PC-9 (cell line): Measurements from ENCODE around the gene PNPO. TPM values are rescaled to one million over a fixed set of nuclear protein-coding genes. Genes with fewer than 3 reads are reported as not detected.

Experiments
- BruUV-seq: library from RNA; stranded (reverse); fragments of 400-500 nt; replicated peaks from 2 replicates; lab custom pipeline; 2021; lab: Mats Ljungman, UMichigan
- CTCF ChIA-PET: fragments of 300-600 bp; sonication (Branson Sonifier 250); formaldehyde crosslinking; loops from one replicate; lab custom pipeline; 2022; ENCODE audit warnings: antibody characterized with exemption; lab: Charles Lee
- POLR2A ChIA-PET: fragments of 300-600 bp; sonication (Branson Sonifier 250); formaldehyde crosslinking; loops from one replicate; lab custom pipeline; 2022; ENCODE audit warnings: antibody characterized with exemption; ENCODE audit not compliant: unreplicated experiment; lab: Charles Lee
- DNase-seq, 2 experiments: peaks; one replicate each; pipeline versions ENCODE4 v3.0.0 to v3.0.0-alpha.2; 2015 to 2022; ENCODE audit warnings: mixed read lengths in 1 of 2
- H2AFZ ChIP-seq: fragments of 200-600 bp; sonication (generic); 2 replicates; pipeline ENCODE4 v1.8.1; 2017; ENCODE audit warnings: antibody characterized with exemption
- H3F3A ChIP-seq: fragments of 200-600 bp; sonication (generic); 2 replicates; pipeline ENCODE4 v1.8.1; 2017; ENCODE audit warnings: antibody characterized with exemption, mild to moderate bottlenecking, low read depth; ENCODE audit not compliant: insufficient read depth
- H3K27ac ChIP-seq: fragments of 200-600 bp; sonication (generic); 2 replicates; pipeline ENCODE4 v1.6.1; 2016; ENCODE audit warnings: mixed run types
- H3K27me3 ChIP-seq: fragments of 200-600 bp; sonication (generic); 2 replicates; pipeline ENCODE4 v1.6.1; 2016; ENCODE audit warnings: low read depth, mixed run types; ENCODE audit not compliant: insufficient read depth
- H3K36me3 ChIP-seq: fragments of 200-600 bp; sonication (generic); 2 replicates; pipeline ENCODE4 v1.6.1; 2016; ENCODE audit warnings: low read depth, mixed run types
- H3K4me1 ChIP-seq: fragments of 200-600 bp; sonication (generic); replicated peaks from 2 replicates; pipeline ENCODE4 v1.6.1; 2016; ENCODE audit warnings: mixed run types; ENCODE audit not compliant: insufficient read depth
- H3K4me2 ChIP-seq: fragments of 200-600 bp; sonication (generic); 2 replicates; pipeline ENCODE4 v1.6.1; 2017; ENCODE audit warnings: mixed run types
- H3K4me3 ChIP-seq: fragments of 200-600 bp; sonication (generic); 2 replicates; pipeline ENCODE4 v1.6.1; 2016; ENCODE audit warnings: mixed run types
- H3K79me2 ChIP-seq: fragments of 200-600 bp; sonication (generic); 2 replicates; pipeline ENCODE4 v1.6.1; 2017; ENCODE audit warnings: low read depth, mixed run types
- H3K9me2 ChIP-seq: fragments of 200-600 bp; sonication (generic); 2 replicates; pipeline ENCODE4 v1.8.1; 2017; ENCODE audit warnings: mild to moderate bottlenecking; ENCODE audit not compliant: insufficient read depth
- H3K9me3 ChIP-seq: fragments of 200-600 bp; sonication (generic); 2 replicates; pipeline ENCODE4 v1.8.1; 2016; ENCODE audit warnings: low read depth; ENCODE audit not compliant: insufficient read depth
- H4K20me1 ChIP-seq: fragments of 200-600 bp; sonication (generic); 2 replicates; pipeline ENCODE4 v1.8.1; 2017; ENCODE audit not compliant: insufficient read depth
- EZH2 ChIP-seq: fragments of 200-600 bp; sonication (generic); IDR thresholded peaks from 2 replicates; pipeline ENCODE4 v1.8.0; 2017; ENCODE audit warnings: antibody characterized with exemption, low read depth
- intact Hi-C: fragments of 100-400 bp; cut with micrococcal nuclease; formaldehyde crosslinking; loops from one replicate; pipeline ENCODE4 v1.10.0; 2022; ENCODE audit not compliant: unreplicated experiment
- total RNA-seq: library from RNA; stranded (reverse); gene quantifications from 2 replicates; pipeline ENCODE4 v1.2.3, GENCODE V29; 2021
- TF ChIP-seq, protein P1 (sequence below): fragments of 200-600 bp; sonication (generic); conservative IDR thresholded peaks from 2 replicates; pipeline ENCODE4 v1.6.1; 2017; ENCODE audit warnings: mixed run types, antibody characterized with exemption, mild to moderate bottlenecking, moderate library complexity

The PNPO gene
- total RNA-seq, 1 experiment from 2014 or later, result 40.2 TPM

DNA sequence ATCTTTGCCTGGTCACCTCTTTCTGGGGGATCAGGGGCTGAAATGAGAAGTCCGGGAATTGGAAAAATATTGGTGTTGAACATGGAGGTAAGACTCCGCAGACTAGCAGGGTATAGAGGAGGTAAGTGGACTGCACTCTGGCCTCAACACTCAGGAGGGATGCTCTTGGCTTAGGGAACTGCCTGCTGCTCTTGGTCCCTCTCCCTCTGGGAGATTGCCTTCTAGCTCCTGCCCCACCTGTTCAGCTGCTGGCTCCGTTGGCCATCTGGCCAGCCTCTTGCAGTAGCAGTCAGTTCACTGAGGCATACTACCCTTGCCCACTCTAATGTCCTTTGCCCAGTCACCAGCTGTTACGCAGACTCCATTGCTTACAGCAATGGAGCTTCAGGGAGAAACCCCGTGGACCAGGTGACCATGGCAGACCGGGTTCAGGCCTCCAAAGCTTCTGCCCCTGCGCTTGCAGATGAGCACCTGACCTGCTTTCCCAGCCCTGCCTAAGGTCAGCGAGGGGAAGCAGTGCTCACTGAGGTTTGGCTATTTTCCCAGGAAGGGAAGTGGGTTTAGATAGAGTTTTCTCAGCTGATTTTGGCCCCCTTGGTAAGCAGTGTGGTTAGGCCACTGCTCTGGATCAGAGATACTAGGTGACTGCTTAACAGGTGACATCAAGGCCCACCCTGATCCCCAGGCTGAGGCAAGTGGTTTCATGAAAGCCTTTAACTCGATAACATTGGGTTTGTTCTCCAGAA is 41.4 kb downstream of the PNPO start:
- Histone ChIP-seq H3K79me2 (no peaks in the 10 kb centered on the region), H3K9me2 (no peaks in the 10 kb centered on the region), H3K4me1 (no peaks in the 10 kb centered on the region), H3F3A (peaks cover 3% of the 10 kb centered on the region; the same call in 1 of the 2 replicates), H3K4me2 (no peak overlapping the region), H3K9me3 (no peaks in the 10 kb centered on the region), H3K27ac (no peak overlapping the region), H4K20me1 (no peaks in the 10 kb centered on the region), H3K36me3 (peaks cover 27% of the 10 kb centered on the region), H2AFZ (no peak overlapping the region), H3K4me3 (no peak overlapping the region), H3K27me3 (no peaks in the 10 kb centered on the region)
- TF ChIP-seq EZH2, result no peak
- TF ChIP-seq, protein P1, sequence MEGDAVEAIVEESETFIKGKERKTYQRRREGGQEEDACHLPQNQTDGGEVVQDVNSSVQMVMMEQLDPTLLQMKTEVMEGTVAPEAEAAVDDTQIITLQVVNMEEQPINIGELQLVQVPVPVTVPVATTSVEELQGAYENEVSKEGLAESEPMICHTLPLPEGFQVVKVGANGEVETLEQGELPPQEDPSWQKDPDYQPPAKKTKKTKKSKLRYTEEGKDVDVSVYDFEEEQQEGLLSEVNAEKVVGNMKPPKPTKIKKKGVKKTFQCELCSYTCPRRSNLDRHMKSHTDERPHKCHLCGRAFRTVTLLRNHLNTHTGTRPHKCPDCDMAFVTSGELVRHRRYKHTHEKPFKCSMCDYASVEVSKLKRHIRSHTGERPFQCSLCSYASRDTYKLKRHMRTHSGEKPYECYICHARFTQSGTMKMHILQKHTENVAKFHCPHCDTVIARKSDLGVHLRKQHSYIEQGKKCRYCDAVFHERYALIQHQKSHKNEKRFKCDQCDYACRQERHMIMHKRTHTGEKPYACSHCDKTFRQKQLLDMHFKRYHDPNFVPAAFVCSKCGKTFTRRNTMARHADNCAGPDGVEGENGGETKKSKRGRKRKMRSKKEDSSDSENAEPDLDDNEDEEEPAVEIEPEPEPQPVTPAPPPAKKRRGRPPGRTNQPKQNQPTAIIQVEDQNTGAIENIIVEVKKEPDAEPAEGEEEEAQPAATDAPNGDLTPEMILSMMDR, result no peak
- DNase-seq, result no peak
- intact Hi-C loops, result no loop called here
- ChIA-PET POLR2A (interaction anchor here (0.5 kb wide), 1 partner anchor 14 kb away, joined by 4 read pairs; no protein-coding TSS in a partner anchor), CTCF (no interaction called here)
- no TSS peak for BruUV-seq

DNA sequence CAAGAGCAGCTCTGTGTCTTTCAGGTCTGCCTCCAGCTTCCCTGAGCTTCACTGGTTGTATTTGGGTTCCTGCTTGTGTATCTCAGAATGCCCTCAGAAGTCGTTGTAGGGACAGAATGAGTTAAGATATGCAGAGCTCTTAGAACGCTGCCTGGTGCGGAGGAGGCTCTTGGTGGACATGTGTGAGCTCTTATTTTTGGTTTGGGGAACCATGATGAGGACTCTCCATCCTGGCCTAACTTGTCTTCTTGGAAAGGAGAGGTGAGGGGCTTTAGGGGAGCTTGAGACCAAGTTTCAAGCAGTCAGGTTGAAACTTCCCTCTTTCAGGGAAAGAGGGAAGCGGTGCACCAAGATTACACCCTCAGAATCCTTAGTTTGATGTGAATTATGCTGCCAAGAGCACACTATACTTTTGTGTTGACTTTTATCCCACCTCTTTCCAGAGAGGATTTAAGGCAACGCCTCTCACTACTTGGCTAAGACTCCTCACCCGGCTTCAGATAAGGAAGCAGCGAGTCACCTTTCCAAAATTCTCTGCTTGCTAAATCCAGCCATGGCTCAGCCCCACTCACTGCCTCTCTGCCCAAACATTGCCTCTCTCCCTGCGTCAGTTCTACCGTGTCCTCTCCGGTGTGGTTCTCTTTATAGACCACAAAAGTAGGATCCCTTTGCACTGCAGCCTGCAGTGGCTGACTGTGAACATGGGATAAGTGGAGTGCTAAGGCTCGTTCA is 42.3 kb downstream of the PNPO start:
- H3K79me2 ChIP-seq, result no peaks in the 10 kb centered on the region
- H3K4me2 ChIP-seq, result no peak overlapping the region
- H4K20me1 ChIP-seq, result no peaks in the 10 kb centered on the region
- DNase-seq, result no peak
- H3F3A ChIP-seq, result peaks cover 3% of the 10 kb centered on the region; the same call in 1 of the 2 replicates
- H3K27ac ChIP-seq, result no peak overlapping the region
- ChIA-PET POLR2A (interaction anchor here (0.5 kb wide), 1 partner anchor 13 kb away, joined by 4 read pairs; no protein-coding TSS in a partner anchor), CTCF (no interaction called here)
- no peaks in the 10 kb centered on the region for H3K9me3 ChIP-seq
- H3K9me2 ChIP-seq, result no peaks in the 10 kb centered on the region
- peaks cover 22% of the 10 kb centered on the region for H3K36me3 ChIP-seq
- no peaks in the 10 kb centered on the region for H3K4me1 ChIP-seq
- H2AFZ ChIP-seq, result no peak overlapping the region
- TF ChIP-seq EZH2, result no peak
- TF ChIP-seq, protein P1, result no peak
- no TSS peak for BruUV-seq
- H3K27me3 ChIP-seq, result no peaks in the 10 kb centered on the region
- H3K4me3 ChIP-seq, result no peak overlapping the region
- intact Hi-C loops, result no loop called here

DNA sequence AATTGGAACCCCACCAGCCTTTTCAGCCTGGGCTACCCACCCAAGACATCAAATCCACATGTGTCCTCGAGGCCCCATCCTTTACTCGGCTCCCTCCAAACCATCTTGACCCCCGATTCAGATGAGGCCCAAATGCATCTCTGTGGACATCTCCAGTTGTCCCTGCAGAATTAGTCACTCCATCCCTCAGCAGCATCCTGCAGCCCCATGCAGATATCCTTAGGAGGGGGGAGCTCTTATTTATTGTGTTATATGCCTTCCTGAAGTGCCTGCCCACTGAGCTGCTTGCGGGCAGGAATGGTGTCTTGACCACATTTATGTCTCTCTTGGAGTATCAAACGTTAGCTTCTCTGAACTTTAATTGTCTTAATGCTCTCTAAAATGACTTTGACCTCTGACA is 45.1 kb downstream of the PNPO start:
- no peak for DNase-seq
- no peaks in the 10 kb centered on the region for H3K27me3 ChIP-seq
- H3K79me2 ChIP-seq, result no peaks in the 10 kb centered on the region
- no peak overlapping the region for H3K4me3 ChIP-seq
- intact Hi-C loops, result no loop called here
- no peaks in the 10 kb centered on the region for H3K4me1 ChIP-seq
- TF ChIP-seq, protein P1, result no peak
- TF ChIP-seq EZH2, result no peak
- ChIA-PET CTCF (no interaction called here), POLR2A (no interaction called here)
- no peaks in the 10 kb centered on the region for H3K9me3 ChIP-seq
- no peaks in the 10 kb centered on the region for H3K9me2 ChIP-seq
- H2AFZ ChIP-seq, result no peak overlapping the region
- no peak overlapping the region for H3K27ac ChIP-seq
- H3K4me2 ChIP-seq, result no peak overlapping the region
- no peaks in the 10 kb centered on the region for H4K20me1 ChIP-seq
- no TSS peak for BruUV-seq
- peaks cover 15% of the 10 kb centered on the region; the same call in 1 of the 2 replicates for H3K36me3 ChIP-seq
- H3F3A ChIP-seq, result peaks cover 10% of the 10 kb centered on the region; the same call in 1 of the 2 replicates
